T-helper 2 cell treated with Interferon-gamma antibody and Interleukin-4, amounts not matched to agents 100 ng/mL and 5 ng/mL, for 36 hours (primary cell): ENCODE results near the gene PNMA6F. TPM values are rescaled to one million over a fixed set of nuclear protein-coding genes. Genes with fewer than 3 reads are reported as not detected.
"Not testable (repeated sequence)": the region's sequence is repeated elsewhere in the genome, so short reads cannot be mapped to it uniquely, and the experiment has no call there.

Experiments used
- intact Hi-C: fragments of 100-400 bp; cut with micrococcal nuclease; formaldehyde crosslinking; loops from one replicate; pipeline ENCODE4 v1.15.1; 2023
- total RNA-seq: library from RNA; stranded (reverse); gene quantifications from 2 replicates; pipeline ENCODE4 v1.2.3, GENCODE V29; 2022

The PNMA6F gene
- total RNA-seq, 1 donor from 2014 or later: not detected

GRCh38 chrX:153336121-153336894 lies 14.7 kb upstream of the PNMA6F start:
- intact Hi-C loops: loop anchor here (10.0 kb wide), 1 partner anchor 382 kb away; no protein-coding TSS in a partner anchor

GRCh38 chrX:153334654-153335295 lies 13.2 kb upstream of the PNMA6F start:
- intact Hi-C loops: loop anchor here (1.0 to 10.0 kb wide), 3 partner anchors 9 to 380 kb away; partner anchors contain the start of gene CCNQ

GRCh38 chrX:153333821-153334653 lies 12.5 kb upstream of the PNMA6F start, which contains the start of gene ZNF275:
Gene ZNF275, plus strand, starts transcription at chrX:153334153. Its CDS starts 2,527 bp downstream, at chrX:153336680.
- intact Hi-C loops: loop anchor here (1.0 to 10.0 kb wide), 3 partner anchors 9 to 379 kb away; partner anchors contain the start of gene CCNQ

GRCh38 chrX:153333266-153333665 lies 11.7 kb upstream of the PNMA6F start:
- intact Hi-C loops: loop anchor here (5.0 to 10.0 kb wide), 2 partner anchors 264 to 378 kb away; partner anchors contain the start of gene CCNQ

GRCh38 chrX:153327561-153327960 lies 6.0 kb upstream of the PNMA6F start:
- intact Hi-C loops: no loop called here

- intact Hi-C loops: no loop called here
Measured at GRCh38 chrX:153320555-153321184, 897 bp downstream of the PNMA6F start.

- intact Hi-C loops: not testable (repeated sequence)
Measured at GRCh38 chrX:153320047-153320443, 1.5 kb downstream of the PNMA6F start.

GRCh38 chrX:153319295-153320046 lies 2.1 kb downstream of the PNMA6F start:
- intact Hi-C loops: no loop called here

GRCh38 chrX:153318811-153319210 lies 2.8 kb downstream of the PNMA6F start:
- intact Hi-C loops: no loop called here

GRCh38 chrX:153317996-153318722 lies 3.4 kb downstream of the PNMA6F start:
- intact Hi-C loops: no loop called here

- intact Hi-C loops: no loop called here
Measured at GRCh38 chrX:153317306-153317705, 4.3 kb downstream of the PNMA6F start.

- intact Hi-C loops: no loop called here
Measured at GRCh38 chrX:153312842-153313241, 8.7 kb downstream of the PNMA6F start.

- intact Hi-C loops: no loop called here
Measured at GRCh38 chrX:153312041-153312440, 9.5 kb downstream of the PNMA6F start.

GRCh38 chrX:153310901-153311300 lies 10.7 kb downstream of the PNMA6F start:
- intact Hi-C loops: no loop called here

- intact Hi-C loops: no loop called here
Measured at GRCh38 chrX:153307276-153308178, 14.0 kb downstream of the PNMA6F start.

- intact Hi-C loops: no loop called here
Measured at GRCh38 chrX:153306527-153307115, 14.9 kb downstream of the PNMA6F start.

- intact Hi-C loops: no loop called here
Measured at GRCh38 chrX:153305972-153306371, 15.6 kb downstream of the PNMA6F start.
